Activated T-helper 9 cell treated with anti-CD3 and anti-CD28 coated beads, Interleukin-2, amount 50 U/mL, for 16 hours (primary cell): ENCODE data around the gene TRABD2A.

Experiments used
- DNase-seq: peaks from one replicate; pipeline ENCODE4 v3.0.0-alpha.2; 2020; ENCODE audit warnings: low read depth

TRABD2A gene

DNA sequence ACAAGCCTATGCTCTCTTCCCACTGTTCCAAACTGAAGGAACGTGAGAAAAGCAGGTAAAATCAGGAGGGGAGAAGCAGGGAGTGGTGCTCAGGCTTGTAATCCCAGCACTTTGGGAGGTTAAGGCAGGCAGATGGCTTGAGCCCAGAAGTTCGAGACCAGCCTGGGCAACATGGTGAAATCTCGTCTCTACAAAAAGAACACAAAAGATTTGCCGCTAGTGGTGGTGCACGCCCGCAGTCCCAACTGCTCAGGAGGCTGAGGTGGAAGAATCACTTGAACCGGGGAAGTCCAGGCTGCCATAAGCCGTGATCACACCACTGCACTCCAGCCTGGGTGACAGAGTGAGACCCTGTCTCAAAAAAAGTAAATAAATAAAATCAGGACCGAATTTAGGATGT is 23.3 kb upstream of the TRABD2A start:
- no peak for DNase-seq

DNA sequence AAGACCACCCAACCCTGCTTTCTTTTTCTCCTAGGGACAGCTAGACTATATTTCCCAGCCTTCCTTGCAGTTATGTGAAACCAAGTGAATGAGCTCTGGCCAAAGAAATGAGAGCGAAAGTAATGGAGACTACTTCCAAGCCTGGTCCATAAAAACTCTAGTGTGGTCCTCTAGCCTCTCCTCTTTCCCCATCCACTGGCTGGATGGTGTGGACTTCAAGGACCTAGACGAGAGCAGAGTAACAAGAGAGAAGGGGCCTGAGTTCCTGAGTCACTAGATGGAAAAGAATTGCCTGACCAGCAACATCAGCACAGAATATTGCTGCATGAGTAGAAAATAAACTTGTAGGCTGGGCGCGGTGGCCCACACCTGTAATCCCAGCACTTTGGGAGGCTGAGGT is 21.6 kb upstream of the TRABD2A start:
- no peak for DNase-seq

DNA sequence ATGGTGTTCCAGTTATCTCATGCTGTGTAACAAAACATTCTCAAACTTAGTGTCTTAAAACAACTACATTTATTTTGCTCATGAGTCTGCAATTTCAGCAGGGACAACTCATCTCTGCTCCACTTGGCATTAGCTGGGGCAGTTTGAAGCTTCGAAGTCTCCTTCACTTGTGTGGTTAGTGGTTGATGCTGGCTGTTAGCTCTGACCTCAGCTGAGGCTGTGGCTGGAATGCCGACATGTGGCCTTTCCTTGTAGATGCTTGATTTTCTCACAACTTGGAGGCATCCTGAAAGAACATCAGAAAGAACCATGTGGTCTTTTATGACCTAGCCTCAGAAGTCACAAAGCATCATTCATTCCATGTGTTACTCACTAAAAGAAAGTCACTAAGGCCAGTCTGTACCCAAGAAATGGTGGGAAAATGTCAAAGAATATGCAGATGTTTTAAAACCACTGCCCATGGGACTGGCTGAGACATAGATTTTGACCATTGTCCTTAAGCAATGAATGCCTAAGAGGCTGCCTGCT is 20.8 kb upstream of the TRABD2A start:
- DNase-seq = no peak

DNA sequence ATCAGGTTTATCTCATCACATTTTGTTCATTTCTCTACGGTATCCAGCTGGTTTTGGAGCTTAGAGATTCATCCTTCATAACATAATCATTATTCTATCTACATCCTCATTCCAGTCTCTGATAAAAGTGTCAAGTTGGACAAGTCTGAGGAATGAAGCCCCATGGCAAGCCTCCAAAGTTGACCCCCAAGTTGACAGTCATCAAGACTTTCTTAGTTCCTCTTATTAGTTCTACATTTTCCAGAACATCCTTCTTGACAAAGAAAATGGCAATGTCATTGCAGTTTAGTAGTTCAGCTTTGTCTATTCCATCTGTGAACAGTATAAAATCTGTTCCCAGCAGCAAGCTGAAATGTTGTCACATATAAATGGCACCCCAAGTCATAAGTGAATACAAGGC is 20.1 kb upstream of the TRABD2A start:
- DNase-seq = no peak

DNA sequence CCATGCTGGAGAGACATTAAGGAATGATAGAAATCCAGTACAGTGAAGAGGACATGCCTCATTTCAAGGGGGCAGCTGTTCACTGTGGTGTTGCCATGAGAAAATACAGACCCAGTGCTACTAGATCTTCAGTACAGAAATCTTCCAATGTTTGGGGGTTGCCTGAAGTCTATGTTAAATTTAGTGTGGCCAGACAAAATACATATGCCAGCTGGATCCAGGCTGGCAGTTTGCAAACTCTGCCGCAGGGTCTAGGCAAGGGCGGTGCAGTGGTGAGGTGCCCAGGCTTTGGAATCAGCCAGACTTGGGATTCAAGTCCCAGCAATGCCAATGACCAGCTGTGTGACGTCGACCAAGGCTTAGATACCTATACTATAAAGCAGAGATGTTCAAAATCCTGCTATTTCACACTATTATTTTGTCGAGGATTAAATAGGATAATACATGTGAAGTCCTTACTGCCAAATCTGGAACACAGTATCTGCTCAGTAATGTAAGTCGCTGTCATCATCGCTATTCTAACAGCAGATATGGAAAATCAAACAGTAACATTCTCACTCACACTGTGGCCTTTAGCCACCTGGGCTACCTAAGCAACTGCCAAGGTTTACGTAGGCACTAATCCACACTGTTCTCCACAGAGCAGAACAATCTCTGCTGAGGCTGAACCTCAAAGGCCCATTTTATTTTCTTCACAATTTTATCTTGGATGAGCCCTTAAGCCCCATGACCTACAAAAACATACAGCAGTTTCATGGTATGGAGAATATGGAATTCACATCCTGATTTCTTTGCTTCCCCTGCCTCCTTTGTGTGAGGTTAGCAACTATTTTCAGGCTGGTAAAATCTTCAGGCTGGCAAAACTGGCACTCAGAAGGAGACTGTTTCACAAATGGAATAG is 18.7 kb upstream of the TRABD2A start:
- no peak for DNase-seq

DNA sequence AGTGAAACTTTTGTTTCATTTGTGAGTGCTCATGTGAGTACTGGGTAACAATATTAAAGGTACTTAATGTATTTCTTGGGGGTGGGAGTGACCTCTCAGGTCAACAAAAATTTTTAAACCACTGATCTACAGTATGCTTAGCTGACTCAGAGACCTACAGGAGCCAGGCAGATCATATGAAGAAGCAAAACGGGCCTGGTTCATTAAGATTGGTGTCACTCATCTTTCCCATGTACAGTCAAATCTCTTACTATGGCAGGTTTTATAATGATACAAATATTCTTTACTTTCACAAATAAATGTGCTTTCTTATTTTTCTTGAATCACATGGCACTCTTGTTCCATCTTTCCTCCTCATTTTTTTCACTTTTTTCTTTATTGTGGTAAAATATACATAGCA is 16.9 kb upstream of the TRABD2A start:
- DNase-seq = no peak

DNA sequence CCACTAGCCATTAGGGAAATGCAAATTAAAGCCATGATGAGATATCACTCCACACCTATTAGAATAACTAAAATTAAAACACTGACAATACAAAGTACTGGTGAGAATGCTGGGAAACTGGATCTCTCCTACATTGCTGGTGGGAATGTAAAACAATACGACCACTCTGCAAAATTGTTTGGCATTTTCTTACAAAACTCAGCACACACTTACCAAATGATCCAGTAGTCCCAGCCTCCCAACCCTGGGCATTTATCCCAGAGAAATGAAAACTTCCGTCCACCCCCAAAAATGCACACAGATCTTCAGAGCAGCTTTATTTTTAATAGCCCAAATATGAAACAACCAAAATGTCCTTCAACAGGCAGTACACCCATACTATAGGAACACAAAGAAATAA is 15.7 kb upstream of the TRABD2A start:
- DNase-seq = no peak

DNA sequence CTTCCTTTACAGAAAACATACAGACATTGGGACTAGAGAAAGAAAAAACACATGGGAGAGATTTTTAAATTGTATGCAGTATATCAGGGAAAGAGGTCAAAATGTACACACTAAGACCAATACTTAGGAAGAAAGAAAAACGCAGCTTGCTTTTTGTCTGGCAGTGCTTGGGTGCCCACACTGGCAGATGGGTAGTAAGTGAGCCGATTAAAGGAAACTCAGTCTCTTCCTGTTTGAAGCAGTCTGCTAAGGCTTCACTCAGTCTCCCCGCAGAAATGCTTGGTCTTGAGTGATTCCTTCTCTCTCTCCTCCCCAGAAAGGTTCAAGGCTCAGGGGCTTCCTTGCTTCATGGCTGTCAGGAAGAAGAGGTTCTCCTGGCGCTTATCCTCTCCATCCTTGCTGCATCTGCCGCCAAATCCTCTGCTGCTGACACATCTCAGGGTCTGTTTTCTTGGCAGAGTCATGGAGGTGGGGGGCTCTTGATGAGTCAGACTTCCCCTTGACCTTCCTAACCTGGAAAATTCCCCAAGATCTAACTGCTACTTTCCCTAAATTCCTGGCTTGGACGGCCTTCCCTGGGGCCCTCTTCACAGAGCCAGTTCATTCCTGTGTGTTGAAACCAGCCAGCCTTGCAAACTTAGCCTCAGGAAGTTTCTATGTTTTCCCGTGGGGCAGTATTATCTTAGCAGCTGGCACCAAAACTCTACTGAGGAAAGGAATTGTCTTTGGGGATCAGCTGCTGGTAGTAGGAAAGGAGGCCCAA is 14.1 kb upstream of the TRABD2A start:
- no peak for DNase-seq

DNA sequence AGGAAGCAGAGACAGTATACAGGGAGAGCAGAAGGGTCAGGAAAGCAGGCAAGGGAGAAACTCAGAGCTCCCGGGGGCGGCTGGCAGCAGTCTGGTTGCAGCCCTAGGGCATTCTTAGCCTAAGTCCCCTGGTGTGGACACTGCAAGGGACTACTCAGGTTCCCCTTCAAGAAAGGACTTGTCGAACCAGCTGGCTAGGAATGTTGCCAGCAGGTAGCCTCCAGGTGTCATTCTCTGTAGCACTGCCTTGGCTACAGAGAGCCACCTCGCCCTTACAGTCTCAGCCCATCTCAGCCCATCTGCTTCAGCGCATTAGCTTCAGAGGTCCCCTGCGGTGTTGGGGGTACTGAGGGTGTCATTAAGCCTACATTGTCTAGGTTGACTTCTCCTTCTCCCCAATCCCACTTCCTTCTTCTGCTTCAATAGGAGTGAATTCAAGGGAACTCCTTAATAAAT is 13.3 kb upstream of the TRABD2A start:
- no peak for DNase-seq

DNA sequence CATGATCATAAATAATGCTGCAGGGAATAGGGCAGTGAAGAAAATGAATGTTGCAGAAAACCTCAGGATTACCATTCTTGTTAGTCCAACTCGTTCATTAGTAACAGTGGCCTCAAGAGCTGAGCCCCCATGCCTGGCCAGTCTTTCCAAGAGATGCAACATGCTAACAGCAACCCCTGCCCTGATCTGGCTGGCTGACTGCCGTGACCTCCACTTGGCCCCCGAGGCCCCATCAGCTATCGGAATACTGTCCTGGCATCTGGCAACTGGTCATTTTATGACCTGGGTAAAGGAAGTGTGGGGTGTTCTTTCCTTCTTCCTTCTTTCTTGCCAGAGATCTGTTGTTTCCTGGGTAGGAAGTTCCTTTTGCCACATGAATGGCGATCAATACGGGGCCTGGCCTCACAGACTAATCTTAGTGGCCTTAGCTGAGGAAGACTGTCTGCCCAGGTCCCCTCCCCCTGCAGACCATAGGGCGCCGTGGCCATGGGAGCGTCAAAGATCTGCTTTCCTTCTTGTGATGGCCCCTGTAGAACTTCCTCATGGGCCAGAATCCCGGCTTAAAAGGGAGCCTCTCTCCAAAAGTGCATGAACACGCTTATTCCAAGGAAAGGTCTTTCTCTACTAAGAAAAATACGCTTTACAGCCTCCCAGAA is 10.6 kb upstream of the TRABD2A start:
- DNase-seq = no peak

DNA sequence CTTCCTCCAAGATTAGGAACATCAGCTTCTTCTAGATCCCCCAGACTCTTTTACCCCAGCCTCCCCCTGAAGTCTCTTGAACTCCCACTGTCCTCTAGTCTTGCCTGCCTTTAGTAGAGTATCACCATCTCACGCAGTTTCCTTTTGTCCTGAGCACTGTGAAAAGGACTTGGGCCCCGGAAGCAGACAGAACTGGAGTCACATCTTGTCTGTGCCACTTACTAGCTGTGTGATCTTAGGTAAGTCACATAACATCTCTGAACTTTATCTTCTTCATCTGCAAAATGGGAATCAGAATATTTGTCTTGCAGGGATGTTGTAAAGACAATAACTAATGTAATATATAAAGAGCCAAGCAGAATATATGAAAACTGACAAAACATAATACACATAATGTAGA is 8.4 kb upstream of the TRABD2A start:
- no peak for DNase-seq

DNA sequence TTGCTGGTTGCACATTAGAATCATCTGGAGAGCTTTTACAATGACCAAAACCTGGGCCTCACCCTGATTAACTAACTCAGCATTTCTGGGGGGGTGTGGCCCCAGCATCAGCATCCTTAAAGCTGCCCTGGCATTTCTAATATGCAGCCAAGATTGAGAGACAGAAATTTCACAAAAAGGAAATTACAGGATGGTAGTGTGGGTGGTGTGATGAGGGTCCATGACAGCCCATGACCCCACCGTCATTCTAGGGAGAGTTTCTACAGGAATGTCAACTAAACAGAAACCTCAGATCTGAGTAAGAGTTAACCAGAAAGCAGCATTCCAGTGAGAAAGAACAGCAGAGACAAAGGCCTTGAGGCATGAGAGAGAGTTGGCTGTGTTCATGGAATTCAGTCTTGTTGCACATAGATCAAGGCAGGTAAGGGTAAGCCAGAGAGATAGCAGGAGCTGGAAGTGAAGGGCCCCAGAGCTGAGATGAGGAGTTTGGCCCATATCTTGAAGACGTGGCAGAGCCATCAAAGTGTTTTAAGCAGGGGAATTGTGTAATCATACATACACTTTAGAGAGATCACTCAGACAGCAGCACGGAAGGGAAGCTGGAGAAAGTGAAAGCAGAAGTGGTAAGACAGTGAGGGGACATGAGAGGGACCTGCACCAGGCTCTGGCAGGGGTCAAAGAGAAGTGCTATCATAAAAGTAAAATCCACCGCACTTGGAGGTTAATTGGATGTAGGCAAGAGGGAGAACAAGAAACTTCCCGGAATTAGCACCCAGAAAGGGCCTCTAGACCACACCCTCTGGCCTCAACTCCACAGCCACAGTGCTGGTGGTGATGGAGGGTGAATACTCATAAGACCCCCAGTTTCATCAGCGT is 7.8 kb upstream of the TRABD2A start:
- no peak for DNase-seq

DNA sequence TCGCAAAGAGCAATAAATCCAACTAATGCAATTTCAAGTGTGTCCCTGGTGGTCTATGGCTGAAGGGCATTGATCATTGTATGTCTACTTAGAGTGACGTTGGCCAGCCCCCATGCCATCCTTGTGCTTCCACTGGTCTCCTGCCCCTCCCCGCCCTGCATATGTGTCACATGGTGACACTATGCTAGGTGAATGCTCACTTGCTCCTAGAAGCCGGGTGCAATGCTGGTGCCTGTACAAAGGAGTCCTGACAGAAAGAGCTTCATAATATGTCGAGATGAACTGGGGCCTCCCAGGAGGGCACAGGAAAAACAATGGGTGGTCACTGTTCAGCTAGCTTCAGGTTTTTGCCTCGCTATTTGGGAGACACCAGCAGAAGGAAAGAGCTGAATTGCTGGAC is 5.9 kb upstream of the TRABD2A start:
- no peak for DNase-seq

DNA sequence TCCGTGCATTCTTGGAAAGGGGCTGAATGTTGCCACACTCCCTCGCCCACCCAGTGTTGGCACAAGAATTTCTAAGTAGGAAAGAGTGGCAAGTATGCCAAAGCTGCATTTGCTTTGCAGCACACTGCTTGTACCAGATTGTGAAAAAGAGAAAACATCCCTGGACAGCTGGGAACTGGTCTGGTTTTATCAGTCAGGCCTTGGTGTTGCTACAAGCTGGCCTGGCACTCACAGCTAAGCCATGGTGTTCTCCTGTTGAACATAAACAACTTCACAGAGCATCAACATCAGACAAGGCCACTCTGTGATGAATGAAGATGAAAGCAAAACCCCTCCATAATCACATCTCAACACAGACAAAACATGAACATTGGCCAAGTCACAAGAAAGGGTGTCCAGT is 4.2 kb upstream of the TRABD2A start:
- no peak for DNase-seq

DNA sequence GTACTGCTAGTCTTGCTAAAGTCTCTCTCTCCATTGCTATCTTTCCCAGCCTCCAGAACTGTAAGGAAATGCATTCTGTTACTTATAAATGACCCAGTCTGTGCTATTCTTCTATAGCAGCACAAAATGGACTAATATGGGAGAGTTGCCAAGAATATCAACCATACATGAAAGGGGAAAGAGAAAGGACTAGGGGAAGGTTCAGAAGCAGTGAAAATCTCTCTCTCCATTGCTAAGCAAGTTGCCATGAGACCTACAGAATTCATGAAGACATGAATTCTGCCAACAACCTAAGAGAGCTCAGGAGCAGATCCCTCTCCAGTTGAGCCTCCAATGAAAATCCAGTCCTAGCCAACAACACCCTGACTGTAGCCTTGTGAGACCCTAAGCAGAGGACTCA is 3.6 kb upstream of the TRABD2A start:
- no peak for DNase-seq

DNA sequence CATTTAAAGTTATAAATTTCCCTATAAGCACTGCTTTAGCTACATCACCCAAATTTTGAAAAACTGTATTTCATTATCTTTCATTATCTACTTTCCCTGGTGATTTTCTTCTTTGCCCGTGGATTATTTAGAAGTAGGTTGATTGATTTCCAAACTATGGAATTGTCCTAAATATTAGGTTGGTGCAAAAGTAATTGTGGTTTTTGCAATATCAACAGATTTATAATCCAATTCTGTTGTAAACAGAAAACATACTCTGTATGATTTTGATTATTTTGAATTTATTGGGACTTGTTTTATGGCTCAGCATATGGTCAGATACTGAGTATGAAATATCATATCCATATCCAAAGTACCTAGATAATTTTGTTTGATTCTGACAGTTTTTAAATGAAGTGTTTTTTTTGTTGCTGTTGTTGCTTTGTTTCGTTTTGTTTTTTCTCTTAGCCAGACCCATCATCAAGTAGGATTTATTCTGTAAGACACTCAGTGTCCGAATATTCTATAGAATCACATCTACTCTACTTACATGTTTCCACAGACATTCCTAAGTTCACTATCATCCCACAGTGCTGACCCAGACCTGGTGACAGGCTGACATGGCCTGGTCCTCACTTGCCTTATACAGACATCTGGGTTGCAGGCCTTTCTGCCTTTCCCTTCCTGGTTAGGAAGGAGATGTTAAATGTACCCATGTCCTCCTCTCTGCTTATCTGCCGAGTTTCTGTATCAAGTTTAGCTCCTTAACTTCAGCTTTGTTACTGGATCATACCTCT is 2.1 kb upstream of the TRABD2A start:
- DNase-seq = no peak

DNA sequence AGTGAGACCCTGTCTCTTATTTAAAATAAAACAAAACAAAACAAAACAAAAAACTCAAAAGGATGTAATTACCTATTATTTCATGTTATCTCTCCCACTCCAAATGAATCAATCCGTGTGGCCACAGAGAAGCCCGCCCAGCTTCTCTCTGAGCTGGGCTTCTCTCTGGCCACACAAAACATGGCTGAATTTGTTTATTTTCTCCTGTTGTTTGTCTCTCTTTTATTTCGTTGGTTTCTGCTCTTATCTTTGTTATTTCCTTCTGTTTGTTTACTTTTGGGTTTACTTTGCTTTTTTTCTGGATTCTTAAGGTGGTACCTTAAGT is 1.5 kb upstream of the TRABD2A start:
- DNase-seq = no peak

DNA sequence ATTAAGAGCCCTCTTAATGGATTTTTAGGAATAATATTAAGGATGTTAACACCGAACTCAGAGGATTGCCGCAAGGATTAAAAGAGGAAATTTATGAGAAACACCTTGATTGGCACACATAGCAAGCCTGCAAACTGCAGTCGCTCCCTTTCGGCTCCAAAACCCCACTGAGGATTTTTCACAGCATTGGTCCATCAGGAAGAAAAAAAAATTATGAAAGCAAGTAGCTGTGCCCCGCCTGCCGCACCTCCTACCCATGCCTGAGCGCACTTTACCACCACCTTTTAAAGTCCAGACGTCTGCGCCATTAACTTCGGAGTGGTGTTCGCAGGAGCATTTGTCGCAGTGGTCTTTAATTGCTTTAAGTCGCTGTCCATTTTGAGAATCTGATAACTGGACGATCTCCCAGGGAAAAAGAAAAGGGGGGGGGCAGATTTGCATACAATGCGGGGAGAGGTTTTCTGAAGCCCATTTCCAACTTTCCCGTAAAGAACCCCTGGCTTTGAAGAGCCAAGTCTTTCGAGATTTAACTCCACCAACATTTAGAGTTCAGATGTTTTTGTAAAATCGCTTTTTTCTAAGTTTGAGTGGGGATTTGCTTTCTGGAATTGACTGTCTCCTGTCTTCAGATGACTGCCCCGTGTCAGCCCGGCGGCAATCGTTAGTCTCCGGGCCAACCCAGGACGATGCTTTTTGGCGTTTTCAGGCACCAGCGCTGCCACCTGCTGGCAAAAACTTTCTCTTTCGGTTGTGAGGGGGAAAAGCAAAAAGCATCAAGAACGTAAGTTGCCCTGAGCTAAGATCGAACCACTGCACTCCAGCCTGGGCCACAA is 913 bp upstream of the TRABD2A start:
- DNase-seq = peak; percentile 79

DNA sequence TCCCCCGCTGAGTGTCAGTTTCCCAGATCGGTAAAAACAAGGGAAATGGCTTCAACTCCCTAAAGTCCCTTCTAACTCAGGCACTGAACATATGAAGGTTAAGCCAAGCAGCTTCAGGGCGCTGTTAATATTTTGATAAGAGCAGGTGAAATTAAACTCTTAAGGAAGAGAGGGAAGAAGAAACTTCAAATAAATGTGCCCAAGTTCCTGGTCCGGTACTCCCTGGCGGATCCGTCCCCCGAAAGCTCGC is 564 bp downstream of the TRABD2A start:
- DNase-seq = no peak
